ENCODE data around the gene AK5. TPM values are rescaled to one million over a fixed set of nuclear protein-coding genes. Genes with fewer than 3 reads are reported as not detected.
A peak's percentile ranks its signal among the peaks of the same experiment; 100 is the strongest.

AK5 gene
- total RNA-seq, 1 donor from 2014 or later: 1.8 TPM

DNA sequence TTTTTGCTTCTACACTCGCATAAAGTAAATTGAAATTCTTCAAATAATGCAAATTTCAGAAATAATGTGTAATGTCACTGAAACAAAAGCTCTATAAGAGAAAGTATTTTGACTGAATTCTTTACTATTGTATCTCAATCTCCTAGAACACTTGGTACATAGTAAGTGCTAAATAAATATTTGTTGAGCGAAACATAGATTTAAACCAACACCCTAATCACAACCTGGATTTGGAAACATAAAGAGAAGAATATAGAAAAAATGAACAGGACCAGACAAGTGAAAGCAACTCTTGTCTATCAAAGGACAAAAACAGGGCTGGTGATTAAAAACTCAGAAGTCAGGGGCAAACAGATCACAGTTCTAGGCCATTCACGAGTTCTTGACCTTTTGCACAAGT, 74.3 kb downstream of the AK5 start:
- no peak for TF ChIP-seq CTCF (IDR thresholded peaks at IDR 0.05; ENCODE audit: insufficient read depth, low read length, poor library complexity, severe bottlenecking)
- H3K27me3 ChIP-seq (ENCODE audit: control insufficient read depth, insufficient read depth, low read length): no peaks in the 10 kb centered on the region
- H3K36me3 ChIP-seq (ENCODE audit: control insufficient read depth, insufficient read depth, low read length): no peaks in the 10 kb centered on the region
- no peak overlapping the region for H3K4me3 ChIP-seq (ENCODE audit: low read depth, low read length)
- DNase-seq (ENCODE audit: low read depth): no peak

- TF ChIP-seq CTCF (IDR thresholded peaks at IDR 0.05; ENCODE audit: insufficient read depth, low read length, poor library complexity, severe bottlenecking): no peak
- H3K27me3 ChIP-seq (ENCODE audit: control insufficient read depth, insufficient read depth, low read length): no peaks in the 10 kb centered on the region
- no peaks in the 10 kb centered on the region for H3K36me3 ChIP-seq (ENCODE audit: control insufficient read depth, insufficient read depth, low read length)
- no peak overlapping the region for H3K4me3 ChIP-seq (ENCODE audit: low read depth, low read length)
- no peak for DNase-seq (ENCODE audit: low read depth)
Measured at GRCh38 chr1:77360256-77360655, 78.4 kb downstream of the AK5 start.

- no peak for DNase-seq (ENCODE audit: low read depth)
- no peak for TF ChIP-seq CTCF (IDR thresholded peaks at IDR 0.05; ENCODE audit: insufficient read depth, low read length, poor library complexity, severe bottlenecking)
- no peak overlapping the region for H3K4me3 ChIP-seq (ENCODE audit: low read depth, low read length)
Measured at GRCh38 chr1:77361621-77362020, 79.8 kb downstream of the AK5 start.

DNA sequence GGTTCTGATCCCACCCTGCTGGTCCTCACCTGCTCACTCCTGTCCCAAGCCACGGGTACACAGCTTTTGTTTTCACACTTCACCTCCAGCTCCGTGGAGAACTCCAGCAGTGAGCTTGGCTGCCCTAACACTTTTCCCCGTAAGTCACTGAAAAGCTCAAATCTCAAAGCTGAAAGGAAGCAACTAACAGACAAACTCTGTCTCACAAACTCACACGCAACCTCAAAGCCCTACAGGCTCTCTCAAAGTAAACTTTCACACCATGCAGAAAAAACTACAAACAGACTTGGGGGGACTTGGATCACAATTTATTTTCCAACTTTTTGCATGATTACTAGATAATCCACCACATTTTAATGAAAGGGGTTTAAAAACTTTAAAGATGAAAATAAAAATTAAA, 88.3 kb downstream of the AK5 start:
- TF ChIP-seq CTCF (IDR thresholded peaks at IDR 0.05; ENCODE audit: insufficient read depth, low read length, poor library complexity, severe bottlenecking): no peak
- Histone ChIP-seq H3K27me3 (ENCODE audit: control insufficient read depth, insufficient read depth, low read length) (no peaks in the 10 kb centered on the region), H3K36me3 (ENCODE audit: control insufficient read depth, insufficient read depth, low read length) (no peaks in the 10 kb centered on the region), H3K4me3 (ENCODE audit: low read depth, low read length) (no peak overlapping the region)
- no peak for DNase-seq (ENCODE audit: low read depth)

More at GRCh38 chr1:77361621-77362020, 79.8 kb downstream of the AK5 start:
- H3K36me3 ChIP-seq (ENCODE audit: control insufficient read depth, insufficient read depth, low read length): no peaks in the 10 kb centered on the region
- no peaks in the 10 kb centered on the region for H3K27me3 ChIP-seq (ENCODE audit: control insufficient read depth, insufficient read depth, low read length)

DNA sequence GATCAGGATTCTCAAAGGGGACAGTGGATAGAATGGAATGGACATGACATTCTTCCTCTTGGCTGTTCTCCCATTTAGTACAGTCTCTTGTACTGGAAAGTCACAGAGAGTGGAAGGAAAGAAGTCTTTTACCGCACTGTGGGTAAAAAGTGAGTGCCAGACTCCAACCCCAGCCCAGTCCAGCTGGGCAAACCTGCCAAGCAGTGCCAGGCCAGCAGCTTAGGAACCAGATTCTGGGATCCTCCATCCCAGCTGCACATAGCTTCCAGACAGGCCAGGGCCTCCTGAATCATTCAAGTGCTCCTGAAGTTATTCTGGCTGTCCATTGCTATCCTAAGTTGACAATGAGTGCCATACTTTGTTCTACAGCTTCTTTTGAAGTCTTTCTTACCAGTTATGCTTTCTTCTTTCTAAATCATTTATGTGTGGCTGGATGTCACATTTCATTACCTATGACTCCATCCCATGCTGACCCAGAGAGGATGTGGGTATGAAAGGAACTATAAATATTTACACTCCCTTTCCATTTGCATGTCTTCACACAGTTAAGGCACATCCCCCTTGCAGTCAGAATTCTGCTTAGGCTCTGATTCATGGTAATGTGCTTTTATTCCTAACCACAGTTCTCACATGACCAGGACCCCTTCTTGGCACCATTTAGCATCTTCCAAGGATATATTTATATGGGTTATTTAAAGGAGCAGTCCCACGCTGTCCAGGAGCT, 88.9 kb downstream of the AK5 start:
- H3K36me3 ChIP-seq (ENCODE audit: control insufficient read depth, insufficient read depth, low read length): no peaks in the 10 kb centered on the region
- no peak overlapping the region for H3K4me3 ChIP-seq (ENCODE audit: low read depth, low read length)
- peak; percentile 91 for DNase-seq (ENCODE audit: low read depth)
- no peaks in the 10 kb centered on the region for H3K27me3 ChIP-seq (ENCODE audit: control insufficient read depth, insufficient read depth, low read length)
- TF ChIP-seq CTCF (IDR thresholded peaks at IDR 0.05; ENCODE audit: insufficient read depth, low read length, poor library complexity, severe bottlenecking): no peak

- Histone ChIP-seq H3K27me3 (ENCODE audit: control insufficient read depth, insufficient read depth, low read length) (no peaks in the 10 kb centered on the region), H3K4me3 (ENCODE audit: low read depth, low read length) (no peak overlapping the region), H3K36me3 (ENCODE audit: control insufficient read depth, insufficient read depth, low read length) (no peaks in the 10 kb centered on the region)
- no peak for DNase-seq (ENCODE audit: low read depth)
- no peak for TF ChIP-seq CTCF (IDR thresholded peaks at IDR 0.05; ENCODE audit: insufficient read depth, low read length, poor library complexity, severe bottlenecking)
Measured at GRCh38 chr1:77371396-77371795, 89.6 kb downstream of the AK5 start.

Data from kidney epithelial cell (primary cell).